ENCODE results near the gene EDEM3. TPM values are rescaled to one million over a fixed set of nuclear protein-coding genes. Genes with fewer than 3 reads are reported as not detected.
A peak's percentile ranks its signal among the peaks of the same experiment; 100 is the strongest.

EDEM3 gene
- total and polyA plus RNA-seq, 12 donors, result 7.8 to 26.8 (median 17.8) TPM

GRCh38 chr1:184649451-184649888, 105.2 kb downstream of the EDEM3 start:
- H3K36me3 ChIP-seq, result no peaks in the 10 kb centered on the region
- ATAC-seq, result peak; percentile 66 to 96 (median 90)
- peaks cover 4 to 32% (median 17%) of the 10 kb centered on the region in 9 donors for H3K4me1 ChIP-seq
- TF ChIP-seq, protein P1, sequence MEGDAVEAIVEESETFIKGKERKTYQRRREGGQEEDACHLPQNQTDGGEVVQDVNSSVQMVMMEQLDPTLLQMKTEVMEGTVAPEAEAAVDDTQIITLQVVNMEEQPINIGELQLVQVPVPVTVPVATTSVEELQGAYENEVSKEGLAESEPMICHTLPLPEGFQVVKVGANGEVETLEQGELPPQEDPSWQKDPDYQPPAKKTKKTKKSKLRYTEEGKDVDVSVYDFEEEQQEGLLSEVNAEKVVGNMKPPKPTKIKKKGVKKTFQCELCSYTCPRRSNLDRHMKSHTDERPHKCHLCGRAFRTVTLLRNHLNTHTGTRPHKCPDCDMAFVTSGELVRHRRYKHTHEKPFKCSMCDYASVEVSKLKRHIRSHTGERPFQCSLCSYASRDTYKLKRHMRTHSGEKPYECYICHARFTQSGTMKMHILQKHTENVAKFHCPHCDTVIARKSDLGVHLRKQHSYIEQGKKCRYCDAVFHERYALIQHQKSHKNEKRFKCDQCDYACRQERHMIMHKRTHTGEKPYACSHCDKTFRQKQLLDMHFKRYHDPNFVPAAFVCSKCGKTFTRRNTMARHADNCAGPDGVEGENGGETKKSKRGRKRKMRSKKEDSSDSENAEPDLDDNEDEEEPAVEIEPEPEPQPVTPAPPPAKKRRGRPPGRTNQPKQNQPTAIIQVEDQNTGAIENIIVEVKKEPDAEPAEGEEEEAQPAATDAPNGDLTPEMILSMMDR (IDR thresholded peaks at IDR 0.05), result no peak
- intact Hi-C loops (cut with DNase I), result no loop called here
- 54 to 63% methylated on average over 7 of the region's 7 CpGs for WGBS, 2 donors
- peak overlapping the region; percentile 13 to 80 (median 70) for H3K27ac ChIP-seq
- H3K9me3 ChIP-seq, result peaks cover 0 to 11% (median 0%) of the 10 kb centered on the region in 11 donors
- H3K27me3 ChIP-seq, result no peaks in the 10 kb centered on the region
- H3K4me3 ChIP-seq, result peak overlapping the region in 3 of 10 donors; percentile 0 to 6 (median 2)
- DNase-seq, result no peak

GRCh38 chr1:184648856-184649201, 105.8 kb downstream of the EDEM3 start:
- Histone ChIP-seq H3K27me3 (no peaks in the 10 kb centered on the region), H3K4me3 (no peak overlapping the region), H3K4me1 (peaks cover 4 to 32% (median 17%) of the 10 kb centered on the region in 9 donors), H3K27ac (peak overlapping the region; percentile 13 to 80 (median 70)), H3K9me3 (peaks cover 0 to 11% (median 0%) of the 10 kb centered on the region in 11 donors), H3K36me3 (no peaks in the 10 kb centered on the region)
- intact Hi-C loops (cut with DNase I), result no loop called here
- peak in 5 of 8 donors; percentile 8 to 71 (median 36) for ATAC-seq
- WGBS, 2 donors, result 68 to 76% methylated on average over 6 of the region's 6 CpGs
- TF ChIP-seq, protein P1 (IDR thresholded peaks at IDR 0.05), result no peak
- no peak for DNase-seq

- H3K36me3 ChIP-seq, result no peaks in the 10 kb centered on the region
- peaks cover 4 to 32% (median 17%) of the 10 kb centered on the region in 9 donors for H3K4me1 ChIP-seq
- intact Hi-C loops (cut with DNase I), result no loop called here
- peak overlapping the region in 2 of 10 donors; percentile 78 for H3K27ac ChIP-seq
- no peak for DNase-seq
- whole genome bisulfite sequencing, 2 donors, result 93 to 95% methylated on average over 4 of the region's 4 CpGs
- TF ChIP-seq, protein P1 (IDR thresholded peaks at IDR 0.05), result no peak
- no peak for ATAC-seq
- peaks cover 0 to 11% (median 0%) of the 10 kb centered on the region in 11 donors for H3K9me3 ChIP-seq
- no peaks in the 10 kb centered on the region for H3K27me3 ChIP-seq
- H3K4me3 ChIP-seq, result no peak overlapping the region
These were observed 106.3 kb downstream of the EDEM3 start for GRCh38 chr1:184648160-184648855.

GRCh38 chr1:184647471-184647870, 107.2 kb downstream of the EDEM3 start:
- no peaks in the 10 kb centered on the region for H3K36me3 ChIP-seq
- H3K4me1 ChIP-seq, result peaks cover 4 to 32% (median 17%) of the 10 kb centered on the region in 9 donors
- ATAC-seq (peak in 1 of 8 donors; percentile 10), DNase-seq (no peak)
- H3K4me3 ChIP-seq, result no peak overlapping the region
- 89 to 90% methylated on average over 4 of the region's 4 CpGs for WGBS, 2 donors
- H3K27me3 ChIP-seq, result no peaks in the 10 kb centered on the region
- intact Hi-C loops (cut with DNase I), result no loop called here
- H3K9me3 ChIP-seq, result peaks cover 0 to 6% (median 0%) of the 10 kb centered on the region in 11 donors
- H3K27ac ChIP-seq, result no peak overlapping the region
- TF ChIP-seq, protein P1 (IDR thresholded peaks at IDR 0.05), result no peak
